Measurements from ENCODE around the gene NFIA.

NFIA gene

GRCh38 chr1:61368876-61369275 lies 286.5 kb downstream of the NFIA start:
- DNase-seq (ENCODE audit: low read depth in 2 of 2), result no peak

GRCh38 chr1:61370177-61370912 lies 288.0 kb downstream of the NFIA start:
- DNase-seq (ENCODE audit: low read depth in 2 of 2), result no peak

DNA sequence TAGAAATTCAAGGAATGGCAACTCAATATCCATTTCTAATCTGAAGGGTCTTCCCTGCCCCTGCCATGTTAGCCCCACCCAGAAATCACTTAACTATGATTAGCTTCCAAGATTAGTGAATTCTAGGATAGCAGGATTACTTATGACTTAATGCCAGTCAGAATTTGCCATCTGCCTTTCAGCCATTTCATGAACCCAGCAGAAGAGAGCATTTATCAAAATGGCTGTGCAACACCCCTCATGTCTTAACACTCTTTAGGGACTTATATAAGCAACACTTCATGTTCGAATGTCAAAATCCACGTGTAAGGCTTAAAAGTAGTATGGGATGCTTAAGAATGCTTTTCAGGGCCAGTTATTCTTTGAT lies 288.5 kb downstream of the NFIA start:
- no peak for DNase-seq (ENCODE audit: low read depth in 2 of 2)

- DNase-seq (ENCODE audit: low read depth in 2 of 2), result no peak
These were observed 290.6 kb downstream of the NFIA start for GRCh38 chr1:61372944-61373343.

DNA sequence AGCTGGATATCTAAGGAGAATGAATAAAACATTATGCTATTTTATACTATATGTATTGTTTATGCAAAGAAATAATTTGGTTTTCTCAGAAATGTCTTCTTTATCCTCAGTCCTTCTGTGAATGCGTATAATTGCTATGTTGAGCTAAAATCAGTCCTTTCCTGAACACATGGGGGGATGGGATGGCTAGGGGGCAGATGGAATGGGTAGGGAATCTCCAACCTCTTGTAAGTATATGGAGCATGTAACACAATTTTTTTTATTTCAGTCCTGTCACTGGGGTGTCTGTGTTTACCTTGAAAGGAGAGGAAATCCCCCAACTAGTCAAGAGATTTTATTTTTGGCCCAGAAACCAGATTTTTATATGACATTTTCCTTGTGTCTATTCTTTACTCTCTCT lies 291.8 kb downstream of the NFIA start:
- DNase-seq (ENCODE audit: low read depth in 2 of 2), result no peak

GRCh38 chr1:61375082-61375880 lies 292.9 kb downstream of the NFIA start:
- DNase-seq (ENCODE audit: low read depth in 2 of 2), result no peak

GRCh38 chr1:61376151-61376550 lies 293.8 kb downstream of the NFIA start:
- DNase-seq (ENCODE audit: low read depth in 2 of 2), result no peak

- DNase-seq (ENCODE audit: low read depth in 2 of 2), result no peak
These were observed 295.0 kb downstream of the NFIA start for GRCh38 chr1:61377242-61377958.

DNA sequence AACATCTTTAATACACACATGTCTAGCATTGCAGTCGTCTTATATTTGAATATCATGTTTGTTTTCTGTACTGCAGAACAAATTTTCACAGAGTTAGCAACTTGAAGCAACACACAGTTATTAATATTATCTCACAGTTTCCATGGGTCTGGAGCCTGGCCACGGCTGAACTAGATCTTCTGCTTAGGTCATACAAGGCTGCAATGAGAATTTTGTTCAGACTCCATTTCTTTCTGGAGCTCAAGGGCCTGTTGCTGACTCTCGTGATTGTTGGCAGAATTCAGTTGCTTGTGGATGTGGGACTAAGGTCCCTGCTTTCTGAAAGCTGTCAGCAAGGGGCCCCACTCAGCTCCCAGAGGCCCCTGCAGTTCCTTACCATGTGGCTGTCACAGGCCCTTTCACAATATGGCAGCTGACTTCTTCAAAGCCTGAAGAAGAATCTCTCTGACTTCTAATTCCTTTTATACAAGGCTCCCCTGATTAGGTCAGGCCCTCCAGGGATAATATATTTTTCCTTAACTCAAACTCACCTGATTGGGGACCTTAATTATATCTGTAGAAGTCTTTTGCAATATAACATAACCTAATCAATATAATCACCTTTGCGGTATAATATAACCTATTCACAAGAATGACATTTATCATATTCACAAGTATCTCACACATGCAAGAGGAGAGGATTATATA lies 296.3 kb downstream of the NFIA start:
- no peak for DNase-seq (ENCODE audit: low read depth in 2 of 2)

DNA sequence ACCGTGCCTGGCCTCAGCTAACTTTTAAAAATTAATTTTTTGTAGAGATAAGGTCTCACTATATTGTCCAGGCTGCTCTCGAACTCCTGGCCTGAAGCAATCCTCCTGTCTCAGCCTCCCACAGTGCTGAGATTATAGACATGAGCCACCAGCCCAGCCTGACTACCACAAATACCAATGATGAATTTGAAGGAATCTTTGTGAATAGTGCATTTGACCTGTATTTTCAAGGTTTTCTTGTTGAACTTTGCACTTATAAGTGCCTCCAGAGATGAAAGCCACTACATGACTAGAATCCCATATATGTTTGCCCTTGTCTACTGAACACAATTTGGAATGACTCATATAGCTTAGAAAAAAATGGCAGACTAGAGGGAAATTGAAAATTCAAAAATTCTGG lies 297.3 kb downstream of the NFIA start:
- no peak for DNase-seq (ENCODE audit: low read depth in 2 of 2)

- DNase-seq (ENCODE audit: low read depth in 2 of 2), result no peak
These were observed 298.2 kb downstream of the NFIA start for GRCh38 chr1:61380561-61380960.

DNA sequence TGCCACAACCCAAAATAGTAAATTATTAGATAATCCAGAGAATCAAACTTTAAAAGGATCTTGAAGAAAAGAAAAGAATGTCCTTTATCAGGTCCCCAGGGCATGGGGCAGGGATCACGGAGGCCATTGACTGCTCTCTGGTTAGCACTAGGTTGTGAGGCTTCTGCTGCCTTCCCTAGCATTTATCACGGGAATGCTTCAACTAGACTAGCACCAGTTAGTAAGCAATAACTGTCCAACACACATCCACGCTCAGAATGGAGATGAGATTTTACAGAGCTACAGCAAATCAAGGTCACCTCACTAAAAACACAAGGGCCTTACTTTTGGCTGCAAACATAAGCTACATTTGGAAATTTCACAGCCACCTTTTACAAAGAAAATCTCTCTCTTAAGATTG lies 304.0 kb downstream of the NFIA start:
- DNase-seq (ENCODE audit: low read depth in 2 of 2), result no peak

DNA sequence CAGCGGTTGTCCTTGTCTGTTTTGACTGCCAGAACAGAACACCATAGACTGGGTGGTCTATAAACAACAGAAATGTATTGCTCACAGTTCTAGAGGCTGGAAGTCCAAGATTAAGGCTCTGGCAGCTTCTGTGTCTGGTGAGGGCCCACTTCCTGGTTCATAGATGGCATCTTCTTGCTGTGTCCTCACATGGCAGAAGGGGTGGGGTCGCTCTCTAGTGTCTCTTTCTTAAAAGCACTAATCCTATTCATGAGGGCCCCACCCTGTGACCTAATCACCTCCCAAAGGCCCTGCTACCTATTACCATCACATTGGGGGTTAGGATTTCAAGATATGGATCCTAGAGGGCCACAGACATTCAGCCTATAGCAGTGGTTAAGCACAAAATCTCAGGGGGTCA lies 304.4 kb downstream of the NFIA start:
- DNase-seq (ENCODE audit: low read depth in 2 of 2), result no peak

- DNase-seq (ENCODE audit: low read depth in 2 of 2), result no peak
These were observed 305.5 kb downstream of the NFIA start for GRCh38 chr1:61387829-61388228.

DNA sequence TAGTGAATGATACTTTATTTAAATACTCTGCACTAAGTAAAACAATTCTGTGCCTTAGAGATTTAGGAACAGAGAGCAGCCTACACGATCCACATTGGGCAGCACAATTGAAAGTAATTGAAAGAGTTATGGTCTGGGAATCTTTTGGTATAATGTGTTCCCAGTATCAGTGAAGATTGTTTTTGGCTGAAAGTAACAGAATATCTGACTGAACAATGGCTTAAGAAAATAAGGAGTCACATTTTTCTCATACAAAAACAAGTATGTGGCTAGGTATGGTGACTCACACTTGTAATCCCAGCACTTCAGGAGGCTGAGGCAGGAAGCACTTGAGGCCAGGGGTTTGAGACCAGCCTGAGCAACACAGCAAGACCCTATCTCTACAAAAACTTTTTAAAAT lies 306.2 kb downstream of the NFIA start:
- no peak for DNase-seq (ENCODE audit: low read depth in 2 of 2)

- no peak for DNase-seq (ENCODE audit: low read depth in 2 of 2)
These were observed 307.0 kb downstream of the NFIA start for GRCh38 chr1:61389194-61389925.

- DNase-seq (ENCODE audit: low read depth in 2 of 2), result no peak
These were observed 307.8 kb downstream of the NFIA start for GRCh38 chr1:61389926-61390845.

DNA sequence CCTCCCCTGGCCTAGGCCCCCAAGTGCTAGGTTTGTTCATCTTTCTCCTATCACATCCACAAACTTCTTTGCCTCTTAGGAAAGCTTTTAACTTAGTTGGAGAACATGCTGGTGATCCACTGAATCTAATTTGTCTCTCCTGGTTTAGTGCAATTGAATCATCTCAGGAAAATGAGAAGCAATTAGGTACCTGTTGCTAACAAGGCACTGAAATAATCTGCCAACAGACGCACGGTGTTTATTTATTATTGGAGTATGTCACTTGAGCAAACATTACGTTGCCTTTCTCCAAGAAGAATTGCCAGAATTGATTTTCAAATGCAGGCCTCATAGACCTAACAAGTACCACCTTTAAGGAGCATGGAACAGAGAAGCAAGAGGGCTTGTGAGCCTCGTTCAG lies 309.4 kb downstream of the NFIA start:
- no peak for DNase-seq (ENCODE audit: low read depth in 2 of 2)

- DNase-seq (ENCODE audit: low read depth in 2 of 2), result no peak
These were observed 310.3 kb downstream of the NFIA start for GRCh38 chr1:61392409-61393242.

All from stimulated activated CD4-positive, alpha-beta T cell treated with anti-CD3 and anti-CD28 coated beads, Interleukin-4, amount 100 ng/mL, for 48 hours (primary cell).